MM.1S (cell line): Measurements from ENCODE around the gene SETD1A.

Experiments used
- DNase-seq: peaks from one replicate; pipeline ENCODE4 v3.0.0-alpha.2; 2015
- H2AFZ ChIP-seq: fragments of 300-600 bp; sonication (generic); 2 replicates; pipeline ENCODE4 v1.6.0; 2016; ENCODE audit warnings: antibody characterized with exemption, low read length
- H3F3A ChIP-seq: fragments of 300-600 bp; sonication (generic); 2 replicates; pipeline ENCODE4 v1.6.1; 2016; ENCODE audit warnings: mild to moderate bottlenecking, antibody characterized with exemption, low read length, moderate library complexity, mixed read lengths; ENCODE audit not compliant: insufficient read depth
- H3K27ac ChIP-seq: fragments of 300-600 bp; sonication (generic); 2 replicates; pipeline ENCODE4 v1.5.1; 2016; ENCODE audit warnings: mild to moderate bottlenecking, low read length
- H3K27me3 ChIP-seq: fragments of 300-600 bp; sonication (generic); replicated peaks from 2 replicates; pipeline ENCODE4 v1.6.0; 2016; ENCODE audit warnings: low read length; ENCODE audit not compliant: insufficient read depth
- H3K36me3 ChIP-seq: fragments of 300-600 bp; sonication (generic); replicated peaks from 2 replicates; pipeline ENCODE4 v1.6.1; 2016; ENCODE audit warnings: mild to moderate bottlenecking, low read length, mixed read lengths; ENCODE audit not compliant: insufficient read depth
- H3K4me1 ChIP-seq: fragments of 300-600 bp; sonication (generic); 2 replicates; pipeline ENCODE4 v1.6.1; 2016; ENCODE audit warnings: low read length, mixed read lengths
- H3K4me2 ChIP-seq: fragments of 300-600 bp; sonication (generic); 2 replicates; pipeline ENCODE4 v1.6.0; 2016; ENCODE audit warnings: low read depth, low read length
- H3K4me3 ChIP-seq: fragments of 300-600 bp; sonication (generic); 2 replicates; pipeline ENCODE4 v1.5.1; 2016; ENCODE audit warnings: low read length, mixed read lengths
- H3K79me2 ChIP-seq: fragments of 300-600 bp; sonication (generic); 2 replicates; pipeline ENCODE4 v1.6.1; 2016; ENCODE audit warnings: mixed run types, low read length, mixed read lengths
- H3K9ac ChIP-seq: fragments of 300-600 bp; sonication (generic); 2 replicates; pipeline ENCODE4 v1.6.1; 2016; ENCODE audit warnings: low read length, mixed read lengths
- H3K9me2 ChIP-seq: fragments of 300-600 bp; sonication (generic); replicated peaks from 2 replicates; pipeline ENCODE4 v1.6.1; 2016; ENCODE audit warnings: mild to moderate bottlenecking, low read length, mixed read lengths; ENCODE audit not compliant: insufficient read depth
- H3K9me3 ChIP-seq: fragments of 300-600 bp; sonication (generic); replicated peaks from 2 replicates; pipeline ENCODE4 v1.6.1; 2016; ENCODE audit warnings: mild to moderate bottlenecking, low read length, mixed read lengths; ENCODE audit not compliant: insufficient read depth
- H4K20me1 ChIP-seq: fragments of 300-600 bp; sonication (generic); 2 replicates; pipeline ENCODE4 v1.6.1; 2016; ENCODE audit warnings: mild to moderate bottlenecking, low read length, moderate library complexity, mixed read lengths; ENCODE audit not compliant: insufficient read depth
- CTCF ChIP-seq: fragments of 300-600 bp; sonication (generic); IDR thresholded peaks from 2 replicates; pipeline ENCODE4 v1.5.1; 2016; ENCODE audit warnings: antibody characterized with exemption, low read length, mixed read lengths
- EZH2 ChIP-seq: fragments of 300-600 bp; sonication (generic); optimal IDR thresholded peaks from 2 replicates; pipeline ENCODE3; 2017; ENCODE audit warnings: low read depth, mild to moderate bottlenecking, antibody characterized with exemption, low read length, mixed read lengths
- EZH2phosphoT487 ChIP-seq: fragments of 300-600 bp; sonication (generic); IDR thresholded peaks from 2 replicates; pipeline ENCODE4 v1.6.1; 2018; ENCODE audit warnings: antibody characterized with exemption, low read length

Gene SETD1A

DNA sequence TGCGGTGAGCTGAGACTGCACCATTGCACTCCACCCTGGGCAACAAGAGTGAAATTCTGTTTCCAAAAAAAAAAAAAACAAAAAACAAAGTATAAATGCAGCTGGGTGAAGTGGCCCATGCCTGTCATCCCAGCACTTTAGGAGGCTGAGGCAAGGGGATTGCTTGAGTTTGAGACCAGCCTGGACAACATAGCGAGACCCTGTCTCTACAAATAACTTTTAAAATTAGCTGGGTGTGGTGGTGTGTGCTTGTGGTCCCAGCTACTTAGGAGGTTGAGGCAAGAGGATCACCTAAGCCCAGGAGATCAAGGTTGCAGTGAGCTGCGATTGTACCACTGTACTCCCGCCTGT is 65.7 kb downstream of the SETD1A start:
- Histone ChIP-seq H2AFZ (no peak overlapping the region), H3K9me3 (no peaks in the 10 kb centered on the region), H4K20me1 (no peaks in the 10 kb centered on the region), H3K27me3 (no peaks in the 10 kb centered on the region), H3F3A (no peaks in the 10 kb centered on the region), H3K4me3 (no peak overlapping the region), H3K9ac (no peak overlapping the region), H3K27ac (no peak overlapping the region), H3K4me1 (peaks cover 5% of the 10 kb centered on the region; the same call in 1 of the 2 replicates), H3K79me2 (no peaks in the 10 kb centered on the region), H3K9me2 (no peaks in the 10 kb centered on the region), H3K4me2 (no peak overlapping the region), H3K36me3 (no peaks in the 10 kb centered on the region)
- TF ChIP-seq EZH2phosphoT487 (no peak), CTCF (no peak), EZH2 (no peak)
- no peak for DNase-seq

DNA sequence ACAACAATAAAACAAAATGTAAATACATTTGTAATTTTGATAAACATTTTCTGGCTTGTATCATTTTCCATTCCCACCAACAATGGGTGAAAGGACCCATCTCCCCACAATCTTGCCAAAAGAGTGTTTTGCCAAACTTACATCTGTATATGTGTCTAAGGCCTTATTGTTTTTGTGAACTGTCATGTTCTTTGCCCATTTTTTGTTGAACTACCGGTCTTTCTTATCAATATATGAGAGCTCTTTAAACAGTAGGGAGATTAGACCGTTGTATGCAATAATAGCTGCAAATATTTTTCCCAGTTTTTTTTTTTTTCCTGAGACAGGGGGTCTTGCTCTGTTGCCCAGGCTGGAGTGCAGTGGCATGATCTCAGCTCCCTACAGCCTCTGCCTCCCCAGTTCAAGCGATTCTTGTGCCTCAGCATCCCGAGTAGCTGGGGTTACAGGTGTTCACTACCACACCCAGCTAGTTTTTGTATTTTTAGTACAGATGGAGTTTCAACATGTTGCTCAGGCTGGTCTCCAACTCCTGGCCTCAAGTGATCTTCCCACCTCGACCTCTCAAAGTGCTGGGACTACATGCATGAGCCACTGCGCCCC is 66.2 kb downstream of the SETD1A start:
- Histone ChIP-seq H3K27me3 (no peaks in the 10 kb centered on the region), H3K4me2 (no peak overlapping the region)

GRCh38 chr16:31025339-31025738 is 67.8 kb downstream of the SETD1A start:
- no peak overlapping the region for H3K4me3 ChIP-seq
- TF ChIP-seq EZH2phosphoT487, result no peak
- TF ChIP-seq EZH2, result no peak
- TF ChIP-seq CTCF, result no peak
- no peak overlapping the region for H3K9ac ChIP-seq
- H3F3A ChIP-seq, result no peaks in the 10 kb centered on the region
- no peaks in the 10 kb centered on the region for H3K9me2 ChIP-seq
- no peak overlapping the region for H3K4me2 ChIP-seq
- H3K27me3 ChIP-seq, result no peaks in the 10 kb centered on the region
- H3K27ac ChIP-seq, result no peak overlapping the region
- DNase-seq, result no peak
- no peaks in the 10 kb centered on the region for H3K36me3 ChIP-seq
- H2AFZ ChIP-seq, result no peak overlapping the region
- no peaks in the 10 kb centered on the region for H3K79me2 ChIP-seq
- H3K9me3 ChIP-seq, result no peaks in the 10 kb centered on the region
- H3K4me1 ChIP-seq, result peaks cover 5% of the 10 kb centered on the region; the same call in 1 of the 2 replicates
- no peaks in the 10 kb centered on the region for H4K20me1 ChIP-seq

More for the DNA sequence above, 66.2 kb downstream of the SETD1A start:
- H3K9me2 ChIP-seq, result no peaks in the 10 kb centered on the region
- TF ChIP-seq EZH2 (no peak), CTCF (no peak)
- no peak for DNase-seq
- no peak overlapping the region for H3K9ac ChIP-seq
- peaks cover 5% of the 10 kb centered on the region; the same call in 1 of the 2 replicates for H3K4me1 ChIP-seq
- no peak overlapping the region for H3K4me3 ChIP-seq
- no peaks in the 10 kb centered on the region for H3K9me3 ChIP-seq
- H4K20me1 ChIP-seq, result no peaks in the 10 kb centered on the region
- H3F3A ChIP-seq, result no peaks in the 10 kb centered on the region
- no peak overlapping the region for H3K27ac ChIP-seq
- H3K79me2 ChIP-seq, result no peaks in the 10 kb centered on the region
- no peaks in the 10 kb centered on the region for H3K36me3 ChIP-seq
- H2AFZ ChIP-seq, result no peak overlapping the region
